AG08396 (cell line): Measurements from ENCODE around the gene MCOLN3.
A peak's percentile ranks its signal among the peaks of the same experiment; 100 is the strongest.
"Not testable (repeated sequence)": the region's sequence is repeated elsewhere in the genome, so short reads cannot be mapped to it uniquely, and the experiment has no call there.

Source experiments
- DNase-seq: peaks from one replicate; pipeline ENCODE4 v3.0.0; 2012; ENCODE audit warnings: low spot score, mixed read lengths

MCOLN3 gene

GRCh38 chr1:85049735-85050166 lies 1.5 kb upstream of the MCOLN3 start:
- DNase-seq, result no peak

GRCh38 chr1:85047472-85048295 lies 616 bp downstream of the MCOLN3 start:
- DNase-seq, result peak; percentile 30

DNA sequence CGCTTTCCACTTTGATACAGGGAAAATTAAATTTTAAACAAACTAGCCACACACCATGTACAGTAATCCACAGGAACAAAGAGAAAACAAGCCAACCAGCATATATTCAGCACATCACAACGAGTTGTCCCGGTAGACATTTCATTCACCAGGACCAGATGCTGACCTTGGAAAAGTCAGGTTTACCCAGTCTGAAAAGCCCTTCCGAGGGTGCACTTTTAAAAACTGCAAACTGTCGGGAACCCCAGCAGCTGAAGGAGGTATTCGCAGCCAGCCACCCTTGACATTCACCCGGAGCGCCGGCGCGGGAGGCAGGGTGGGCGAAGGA lies 1.2 kb downstream of the MCOLN3 start:
- no peak for DNase-seq

- no peak for DNase-seq
Observed at GRCh38 chr1:85042413-85042812, 5.9 kb downstream of the MCOLN3 start.

DNA sequence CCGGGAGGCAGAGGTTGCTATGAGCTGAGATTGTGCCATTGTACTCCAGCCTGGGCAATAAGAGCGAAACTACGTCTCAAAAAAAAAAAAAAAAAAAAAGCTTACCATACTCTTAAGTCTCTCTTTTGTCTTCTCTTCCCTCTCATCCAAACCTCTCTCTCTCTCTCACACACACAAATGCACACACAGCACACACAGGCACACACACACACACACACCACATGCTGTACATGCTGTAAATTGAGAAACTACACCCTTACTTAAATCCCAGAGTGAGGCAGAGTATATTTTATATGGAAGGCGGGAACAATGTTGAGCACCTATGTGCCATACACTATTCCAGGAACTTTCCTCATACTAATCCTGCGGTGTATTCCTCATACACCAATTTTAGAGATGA lies 6.5 kb downstream of the MCOLN3 start:
- DNase-seq, result no peak

GRCh38 chr1:85033221-85033620 lies 15.1 kb downstream of the MCOLN3 start:
- DNase-seq, result no peak

- no peak for DNase-seq
Observed at GRCh38 chr1:85030536-85030935, 17.8 kb downstream of the MCOLN3 start.

DNA sequence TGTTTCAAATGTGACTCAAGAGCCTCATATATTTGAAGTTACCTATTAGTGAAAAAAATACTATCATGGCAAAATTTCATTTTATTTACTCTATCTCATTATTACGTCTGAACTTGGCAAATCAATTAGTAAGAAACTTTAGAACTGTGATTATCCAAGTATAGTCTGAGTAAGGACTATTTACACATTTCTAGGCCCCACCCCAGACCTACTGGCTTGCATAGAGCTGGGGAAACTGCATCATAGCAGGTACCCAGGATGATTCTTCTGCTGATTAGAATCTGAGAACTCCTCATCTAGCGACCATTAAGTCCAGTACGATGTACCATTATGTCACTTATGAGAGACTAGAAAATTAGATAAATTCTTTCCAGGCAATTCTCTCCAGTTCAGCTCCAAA lies 20.1 kb downstream of the MCOLN3 start:
- no peak for DNase-seq

GRCh38 chr1:85027242-85027983 lies 20.9 kb downstream of the MCOLN3 start:
- DNase-seq, result no peak

DNA sequence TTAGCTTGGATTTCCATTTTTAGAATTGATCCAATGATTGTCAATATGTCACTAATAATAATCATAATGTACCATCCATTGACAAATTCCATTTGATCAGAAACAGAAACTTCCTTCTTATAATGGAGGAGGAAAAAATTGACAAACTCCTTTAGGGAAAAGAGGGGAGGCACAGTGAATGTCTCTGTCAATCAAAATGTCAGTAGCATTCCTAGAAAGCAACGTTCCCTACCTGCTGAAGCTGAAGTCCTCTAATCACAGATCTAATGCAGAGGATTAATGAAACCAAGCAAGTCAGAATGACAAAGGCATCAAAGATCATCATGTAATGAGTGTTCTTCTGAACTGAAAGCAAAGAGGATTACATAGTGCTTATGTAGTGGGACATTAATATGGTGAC lies 22.4 kb downstream of the MCOLN3 start:
- no peak for DNase-seq

DNA sequence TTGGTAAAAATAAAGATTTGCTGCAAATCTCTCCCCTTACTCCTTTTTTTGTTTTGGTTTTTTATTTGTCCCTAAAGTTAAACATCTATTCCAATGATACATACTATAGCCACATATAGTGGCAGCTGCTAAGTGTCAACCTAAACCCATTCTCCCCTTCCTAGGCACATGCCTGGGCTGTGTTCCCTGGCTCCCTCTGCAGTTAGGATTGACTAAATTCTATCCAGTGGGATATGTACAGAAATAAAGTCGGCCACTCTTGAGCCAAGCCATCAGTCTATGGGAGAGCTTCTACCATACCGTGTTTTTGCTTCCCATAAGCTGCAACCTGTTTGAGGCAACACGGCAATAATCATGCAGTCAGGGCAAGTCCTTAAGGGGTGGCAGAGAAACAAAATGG lies 23.6 kb downstream of the MCOLN3 start:
- no peak for DNase-seq

DNA sequence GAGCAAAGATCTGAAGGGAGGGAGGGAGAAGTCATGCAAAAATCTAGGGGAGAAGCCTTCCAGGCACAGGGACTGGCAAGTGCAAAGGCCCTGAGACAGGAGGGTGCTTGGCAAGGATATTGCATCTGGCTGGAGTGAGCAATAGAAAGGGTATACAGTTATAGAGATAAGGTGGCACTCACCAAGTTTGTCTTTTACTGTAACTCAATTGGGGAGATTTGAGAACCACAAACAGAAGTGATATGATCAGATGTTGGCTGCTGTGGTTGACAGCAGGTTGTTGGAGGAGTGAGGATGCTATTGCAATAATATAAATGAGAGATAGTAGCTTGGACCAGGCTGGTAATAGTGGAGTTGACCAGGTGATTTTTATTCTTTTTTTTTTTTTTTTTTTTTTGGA lies 25.6 kb downstream of the MCOLN3 start:
- DNase-seq, result no peak

- DNase-seq, result no peak
Observed at GRCh38 chr1:85019994-85020393, 28.3 kb downstream of the MCOLN3 start.

DNA sequence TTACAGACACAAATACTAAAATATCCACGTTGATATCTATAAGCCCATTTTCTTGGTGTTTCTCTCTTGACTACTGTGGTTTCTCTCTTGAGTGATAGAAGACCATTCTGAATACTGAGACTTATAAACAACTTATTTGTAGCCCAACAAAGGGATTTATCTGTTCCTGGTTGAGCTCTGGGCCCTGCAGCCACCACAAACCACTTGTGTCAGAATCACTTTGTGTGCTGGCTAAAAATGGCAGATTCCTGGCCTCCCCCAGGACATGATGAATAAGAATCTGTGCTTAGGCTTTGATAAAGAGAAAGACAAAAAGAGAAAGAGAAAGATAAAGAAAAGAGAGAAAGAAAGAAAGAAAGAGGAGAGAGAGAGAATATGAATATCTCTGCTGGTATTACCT lies 32.5 kb downstream of the MCOLN3 start:
- DNase-seq, result no peak

GRCh38 chr1:85005641-85006040 lies 42.7 kb downstream of the MCOLN3 start:
- not testable (repeated sequence) for DNase-seq

- DNase-seq, result no peak
Observed at GRCh38 chr1:85001742-85002141, 46.6 kb downstream of the MCOLN3 start.

GRCh38 chr1:84998642-84999280 lies 49.5 kb downstream of the MCOLN3 start:
- DNase-seq, result no peak

- DNase-seq, result peak; percentile 54
Observed at GRCh38 chr1:84997667-84998600, 50.4 kb downstream of the MCOLN3 start.

- peak; percentile 90 for DNase-seq
Observed at GRCh38 chr1:84996846-84997666, 51.2 kb downstream of the MCOLN3 start, which contains the start of gene MCOLN2. TSS of gene MCOLN2 (minus strand) at chr1:84997113. CDS start at chr1:84996872, 241 bp downstream.

GRCh38 chr1:84995484-84996334 lies 52.6 kb downstream of the MCOLN3 start:
- no peak for DNase-seq
